GM10266 (cell line): ENCODE results near the gene RBM12.

ENCODE experiments used
- DNase-seq: peaks from one replicate; pipeline ENCODE4 v3.0.0; 2012; ENCODE audit errors: extremely low spot score
- TF ChIP-seq, protein P1 (sequence below): IDR thresholded peaks from 2 replicates; pipeline ENCODE4 v1.5.1; 2012; ENCODE audit warnings: mild to moderate bottlenecking, low read depth; ENCODE audit not compliant: control insufficient read depth, insufficient read depth; ENCODE audit errors: missing control alignments

The RBM12 gene

DNA sequence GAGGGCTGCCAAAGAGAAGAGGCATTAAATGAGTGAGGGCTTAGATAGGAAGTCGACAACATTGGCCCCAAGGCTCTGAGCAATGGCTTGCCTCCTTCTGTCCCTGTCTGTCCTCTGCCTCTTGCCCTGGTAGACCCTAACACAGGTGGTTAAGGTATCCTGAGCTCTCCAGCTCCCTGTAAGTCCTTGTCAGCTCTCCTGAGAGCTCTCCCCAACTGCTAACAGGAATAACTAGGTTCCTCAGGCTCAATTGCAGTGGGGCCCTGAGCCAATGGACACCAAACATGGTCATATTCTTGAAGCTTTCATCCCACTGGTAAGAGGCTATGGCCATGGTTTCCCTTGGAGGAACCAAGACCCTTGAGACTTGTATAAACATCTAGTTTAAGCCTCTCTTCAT lies 5.0 kb upstream of the RBM12 start:
- DNase-seq = no peak
- TF ChIP-seq, protein P1, sequence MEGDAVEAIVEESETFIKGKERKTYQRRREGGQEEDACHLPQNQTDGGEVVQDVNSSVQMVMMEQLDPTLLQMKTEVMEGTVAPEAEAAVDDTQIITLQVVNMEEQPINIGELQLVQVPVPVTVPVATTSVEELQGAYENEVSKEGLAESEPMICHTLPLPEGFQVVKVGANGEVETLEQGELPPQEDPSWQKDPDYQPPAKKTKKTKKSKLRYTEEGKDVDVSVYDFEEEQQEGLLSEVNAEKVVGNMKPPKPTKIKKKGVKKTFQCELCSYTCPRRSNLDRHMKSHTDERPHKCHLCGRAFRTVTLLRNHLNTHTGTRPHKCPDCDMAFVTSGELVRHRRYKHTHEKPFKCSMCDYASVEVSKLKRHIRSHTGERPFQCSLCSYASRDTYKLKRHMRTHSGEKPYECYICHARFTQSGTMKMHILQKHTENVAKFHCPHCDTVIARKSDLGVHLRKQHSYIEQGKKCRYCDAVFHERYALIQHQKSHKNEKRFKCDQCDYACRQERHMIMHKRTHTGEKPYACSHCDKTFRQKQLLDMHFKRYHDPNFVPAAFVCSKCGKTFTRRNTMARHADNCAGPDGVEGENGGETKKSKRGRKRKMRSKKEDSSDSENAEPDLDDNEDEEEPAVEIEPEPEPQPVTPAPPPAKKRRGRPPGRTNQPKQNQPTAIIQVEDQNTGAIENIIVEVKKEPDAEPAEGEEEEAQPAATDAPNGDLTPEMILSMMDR = no peak

DNA sequence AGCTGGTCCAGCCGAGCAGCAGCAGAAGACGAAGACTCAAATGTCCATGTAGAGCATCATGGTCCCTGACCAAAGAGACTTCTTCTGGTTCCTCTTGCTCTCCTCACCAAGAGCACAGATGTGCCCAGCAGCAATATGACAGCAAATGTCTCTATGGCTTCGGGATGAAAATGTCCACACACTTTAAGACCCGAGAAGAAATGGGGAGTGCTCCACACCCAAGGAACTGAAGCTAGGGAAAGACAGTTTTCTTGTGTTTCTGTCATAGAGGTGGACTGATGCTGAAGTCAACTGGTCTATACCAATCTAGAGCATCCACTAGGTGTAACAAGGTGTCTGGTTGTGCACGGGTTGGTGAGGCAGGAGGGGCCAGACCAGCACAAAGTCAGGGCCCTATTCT lies 4.5 kb upstream of the RBM12 start:
- no peak for DNase-seq
- TF ChIP-seq, protein P1 = no peak

DNA sequence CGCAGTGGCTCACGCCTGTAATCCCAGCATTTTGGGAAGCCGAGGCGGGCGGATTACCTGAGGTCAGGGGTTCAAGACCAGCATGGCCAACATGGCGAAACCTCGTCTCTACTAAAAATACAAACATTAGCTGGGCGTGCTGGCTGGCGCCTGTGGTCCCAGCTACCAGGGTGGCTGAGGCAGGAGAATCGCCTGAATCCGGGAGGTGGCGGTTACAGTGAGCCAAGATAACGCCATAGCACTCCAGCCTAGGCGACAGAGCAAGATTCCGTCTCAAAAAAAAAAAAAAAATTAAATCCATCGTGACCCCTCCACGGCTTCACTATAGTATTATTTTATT lies 1.2 kb upstream of the RBM12 start:
- TF ChIP-seq, protein P1 = no peak
- no peak for DNase-seq

GRCh38 chr20:35663516-35664465 lies 909 bp downstream of the RBM12 start:
- TF ChIP-seq, protein P1 = no peak
- peak; percentile 46 for DNase-seq

DNA sequence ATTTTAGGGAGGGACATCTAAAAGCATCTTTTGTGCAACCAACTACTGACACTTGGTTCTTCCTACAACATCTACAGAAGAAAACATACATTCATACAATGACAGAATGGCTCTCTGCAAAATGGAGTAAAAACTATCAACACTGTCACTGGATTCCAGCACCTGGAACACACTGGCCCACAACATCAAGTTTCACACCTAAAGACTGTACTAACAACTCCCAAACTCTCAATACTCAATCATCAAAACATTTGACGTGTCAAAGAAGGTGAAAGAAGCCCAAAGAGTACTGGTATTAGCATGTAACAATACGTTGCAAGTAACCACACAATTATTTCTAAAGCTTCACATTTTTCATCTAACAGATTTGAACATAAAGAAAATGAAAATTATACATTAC lies 2.1 kb downstream of the RBM12 start:
- TF ChIP-seq, protein P1 = no peak
- no peak for DNase-seq

DNA sequence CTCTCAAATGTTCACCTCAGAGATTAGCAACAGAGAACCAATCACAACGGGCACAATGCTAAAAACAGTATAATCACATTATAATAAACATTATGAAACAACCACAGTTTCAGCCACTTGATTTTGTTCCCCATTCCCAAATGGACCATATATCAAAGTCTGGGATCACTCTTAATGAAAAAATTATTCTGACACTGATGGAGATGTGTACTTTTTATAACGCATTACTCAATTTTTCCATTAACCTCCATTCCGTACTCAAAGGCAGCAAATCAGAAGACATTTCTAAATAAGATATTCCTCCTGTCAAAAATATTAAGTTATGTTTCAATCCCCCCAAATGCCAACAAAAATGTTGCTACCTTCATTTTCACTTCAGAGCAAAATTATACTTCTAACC lies 2.8 kb downstream of the RBM12 start:
- no peak for DNase-seq
- TF ChIP-seq, protein P1 = no peak

- TF ChIP-seq, protein P1 = no peak
- DNase-seq = no peak
Observed at GRCh38 chr20:35661053-35661452, 3.6 kb downstream of the RBM12 start.
